Esophagus muscularis mucosa (tissue), 4 donors: ENCODE results near the gene OR2Y1.

Source experiments
- CTCF ChIP-seq, 3 experiments: fragments of 200-600 bp in 2 of 3; fragments of 450-650 bp in 1 of 3; sonication (generic) in 2 of 3; IDR thresholded peaks; one replicate each; pipeline ENCODE4 v1.5.1; 2017 to 2019; ENCODE audit warnings: antibody characterized with exemption in 3 of 3, mild to moderate bottlenecking in 2 of 3, moderate library complexity in 1 of 3
- EP300 ChIP-seq: sonication (generic); formaldehyde crosslinking; IDR thresholded peaks from one replicate; pipeline ENCODE4 v1.6.1; 2017; ENCODE audit warnings: antibody characterized with exemption
- POLR2A ChIP-seq: fragments of 450-650 bp; IDR thresholded peaks from one replicate; pipeline ENCODE4 v1.6.1; 2017; ENCODE audit warnings: antibody characterized with exemption, moderate library complexity, mild to moderate bottlenecking, low read depth
- POLR2AphosphoS5 ChIP-seq, 2 donors: sonication (generic); formaldehyde crosslinking; IDR thresholded peaks; one replicate each; pipeline ENCODE4 v1.6.1; 2017; ENCODE audit warnings: antibody characterized with exemption in 2 of 2

GRCh38 chr5:180776376-180776775 lies 36.5 kb upstream of the OR2Y1 start:
- TF ChIP-seq CTCF (IDR thresholded peaks at IDR 0.05) (no peak), EP300 (no peak), POLR2A (no peak), POLR2AphosphoS5 (IDR thresholded peaks at IDR 0.05) (no peak)
